H1 (cell line): ENCODE results near the gene TMEM252. TPM values are rescaled to one million over a fixed set of nuclear protein-coding genes. Genes with fewer than 3 reads are reported as not detected.

Source experiments
- CTCF ChIA-PET: fragments of 300-600 bp; sonication (Branson Sonifier 250); formaldehyde crosslinking; loops from one replicate; lab custom pipeline; 2021; ENCODE audit not compliant: partially characterized antibody; lab: Charles Lee
- POLR2A ChIA-PET: fragments of 300-600 bp; sonication (Branson Sonifier 250); formaldehyde crosslinking; loops from one replicate; lab custom pipeline; 2021; ENCODE audit warnings: inconsistent platforms; ENCODE audit not compliant: partially characterized antibody; lab: Charles Lee
- DNase-seq, 2 experiments: peaks; one replicate each; pipeline versions ENCODE4 v3.0.0 to v3.0.0-alpha.2; 2010 to 2022; ENCODE audit warnings: low spot score in 2 of 2, low read depth in 1 of 2, mixed read lengths in 1 of 2
- FAIRE-seq: peaks from 2 replicates; lab custom pipeline; 2011; peaks lifted over from hg19 to GRCh38; lab: Jason Lieb, UNC
- H2AFZ ChIP-seq: 2 replicates; pipeline ENCODE4 v1.8.1; 2012; ENCODE audit warnings: low read length, inconsistent platforms
- H2AK5ac ChIP-seq: 2 replicates; pipeline ENCODE4 v1.6.1; 2013; ENCODE audit warnings: low read depth, low read length
- H2BK120ac ChIP-seq: replicated peaks from 2 replicates; pipeline ENCODE3; 2013; ENCODE audit warnings: low read depth, low read length, inconsistent platforms
- H2BK12ac ChIP-seq: 2 replicates; pipeline ENCODE4 v1.6.1; 2013; ENCODE audit warnings: low read depth, low read length
- H2BK15ac ChIP-seq: 2 replicates; pipeline ENCODE4 v1.6.1; 2013; ENCODE audit warnings: low read length
- H2BK20ac ChIP-seq: 2 replicates; pipeline ENCODE4 v1.6.1; 2013; ENCODE audit warnings: low read length
- H2BK5ac ChIP-seq: 2 replicates; pipeline ENCODE4 v1.6.1; 2013; ENCODE audit warnings: low read depth, low read length
- H3K14ac ChIP-seq: 2 replicates; pipeline ENCODE4 v1.6.1; 2013; ENCODE audit warnings: inconsistent platforms; ENCODE audit not compliant: insufficient read length
- H3K18ac ChIP-seq: 2 replicates; pipeline ENCODE4 v1.6.1; 2013; ENCODE audit warnings: low read length; ENCODE audit errors: extremely low read depth
- H3K23ac ChIP-seq: 2 replicates; pipeline ENCODE4 v1.6.1; 2013; ENCODE audit warnings: inconsistent platforms; ENCODE audit not compliant: insufficient read length
- H3K23me2 ChIP-seq: 2 replicates; pipeline ENCODE4 v1.6.1; 2013; ENCODE audit warnings: low read depth, low read length
- H3K27ac ChIP-seq: 2 replicates; pipeline ENCODE4 v1.6.1; 2011; ENCODE audit warnings: low read depth, low read length, inconsistent platforms
- H3K27me3 ChIP-seq, 4 experiments: replicated peaks in 1 of 4; 1 replicate in 1 of 4; 2 replicates in 3 of 4; pipeline versions ENCODE4 v1.6.1 to v1.8.1; 2011 to 2013; ENCODE audit warnings: low read length in 3 of 4, mild to moderate bottlenecking in 3 of 4, inconsistent platforms in 2 of 4, mixed read lengths in 2 of 4, moderate library complexity in 1 of 4; ENCODE audit not compliant: control insufficient read depth in 3 of 4, insufficient read depth in 3 of 4; ENCODE audit errors: extremely low read depth in 1 of 4
- H3K36me3 ChIP-seq, 4 experiments: 2 replicates each; pipeline versions ENCODE4 v1.6.1 to v1.8.1; 2011 to 2013; ENCODE audit warnings: mild to moderate bottlenecking in 4 of 4, low read length in 3 of 4, moderate library complexity in 2 of 4, control low read depth in 1 of 4, inconsistent platforms in 1 of 4; ENCODE audit not compliant: insufficient read depth in 4 of 4, control insufficient read depth in 2 of 4
- H3K4ac ChIP-seq: replicated peaks from 2 replicates; pipeline ENCODE3; 2013; ENCODE audit warnings: low read length, low read depth, mixed read lengths, inconsistent platforms; ENCODE audit not compliant: insufficient read length
- H3K4me1 ChIP-seq, 4 experiments: replicated peaks in 1 of 4; 1 replicate in 1 of 4; 2 replicates in 3 of 4; pipeline versions ENCODE4 v1.6.1 to v1.8.1; 2011 to 2013; ENCODE audit warnings: low read length in 3 of 4, inconsistent platforms in 2 of 4, mixed read lengths in 1 of 4; ENCODE audit not compliant: insufficient read depth in 4 of 4, control insufficient read depth in 3 of 4
- H3K4me2 ChIP-seq, 2 experiments: 2 replicates each; pipeline versions ENCODE4 v1.6.1 to v1.8.1; 2011 to 2013; ENCODE audit warnings: low read depth in 2 of 2, low read length in 2 of 2, control low read depth in 1 of 2, inconsistent platforms in 1 of 2, mild to moderate bottlenecking in 1 of 2; ENCODE audit not compliant: insufficient read depth in 1 of 2
- H3K4me3 ChIP-seq, 4 experiments: fragments of 200-600, 300-600 bp in 1 of 4; sonication (generic), shearing (Covaris generic), sonication (Bioruptor Twin) in 1 of 4; 2 replicates each; pipeline versions ENCODE4 v1.5.1 to v1.8.1; 2011 to 2016; ENCODE audit warnings: low read length in 4 of 4, low read depth in 3 of 4, control low read depth in 2 of 4, inconsistent platforms in 2 of 4, mild to moderate bottlenecking in 2 of 4, mixed read lengths in 1 of 4, moderate library complexity in 1 of 4; ENCODE audit not compliant: insufficient read depth in 2 of 4; ENCODE audit errors: extremely low read depth in 1 of 4
- H3K56ac ChIP-seq: replicated peaks from 2 replicates; pipeline ENCODE3; 2013; ENCODE audit warnings: low read depth, mild to moderate bottlenecking, mixed read lengths, low read length, inconsistent platforms; ENCODE audit not compliant: insufficient read length
- H3K79me1 ChIP-seq: 2 replicates; pipeline ENCODE4 v1.6.1; 2013; ENCODE audit warnings: low read depth, low read length, control low read depth
- H3K79me2 ChIP-seq, 2 experiments: 2 replicates each; pipeline versions ENCODE4 v1.6.1 to v1.8.1; 2012 to 2013; ENCODE audit warnings: low read length in 2 of 2, mild to moderate bottlenecking in 2 of 2, inconsistent platforms in 1 of 2; ENCODE audit not compliant: insufficient read depth in 2 of 2, control insufficient read depth in 1 of 2
- H3K9ac ChIP-seq, 4 experiments: replicated peaks in 1 of 4; 1 replicate in 1 of 4; 2 replicates in 3 of 4; pipeline versions ENCODE4 v1.6.1 to v1.8.1; 2011 to 2013; ENCODE audit warnings: low read depth in 3 of 4, low read length in 3 of 4, control low read depth in 2 of 4, mild to moderate bottlenecking in 2 of 4, moderate library complexity in 2 of 4, inconsistent platforms in 1 of 4; ENCODE audit errors: extremely low read depth in 1 of 4
- H3K9me3 ChIP-seq, 2 experiments: 2 replicates each; pipeline versions ENCODE4 v1.6.1 to v1.8.1; 2012 to 2013; ENCODE audit warnings: mild to moderate bottlenecking in 2 of 2, moderate library complexity in 2 of 2, control low read depth in 1 of 2, inconsistent platforms in 1 of 2, low read depth in 1 of 2, low read length in 1 of 2, mixed read lengths in 1 of 2; ENCODE audit not compliant: insufficient read depth in 2 of 2
- H4K20me1 ChIP-seq, 2 experiments: replicated peaks in 1 of 2; 2 replicates each; pipeline versions ENCODE3 to v1.8.1; 2011 to 2013; ENCODE audit warnings: inconsistent platforms in 2 of 2, low read length in 2 of 2, mild to moderate bottlenecking in 1 of 2; ENCODE audit not compliant: insufficient read depth in 2 of 2, control insufficient read depth in 1 of 2
- H4K5ac ChIP-seq: 2 replicates; pipeline ENCODE4 v1.6.1; 2013; ENCODE audit warnings: low read length, low read depth, mixed read lengths, inconsistent platforms; ENCODE audit not compliant: insufficient read length
- H4K8ac ChIP-seq: 2 replicates; pipeline ENCODE4 v1.8.0; 2013; ENCODE audit warnings: mild to moderate bottlenecking, moderate library complexity, low read length, inconsistent platforms; ENCODE audit not compliant: insufficient read depth; ENCODE audit errors: extremely low read depth
- H4K91ac ChIP-seq: replicated peaks from 2 replicates; pipeline ENCODE3; 2013; ENCODE audit warnings: low read length, mixed read lengths, inconsistent platforms; ENCODE audit not compliant: insufficient read length
- EGR1 ChIP-seq: IDR thresholded peaks from 2 replicates; pipeline ENCODE4 v1.6.1; 2011; ENCODE audit warnings: low read depth, low read length, borderline replicate concordance
- EZH2 ChIP-seq: fragments of 200-600 bp; sonication (generic); IDR thresholded peaks from 2 replicates; pipeline ENCODE4 v1.7.1; 2012; ENCODE audit warnings: low read depth, mild to moderate bottlenecking, moderate library complexity, low read length, inconsistent platforms; ENCODE audit not compliant: severe bottlenecking
- KDM5A ChIP-seq: fragments of 200-600 bp; IDR thresholded peaks from 2 replicates; pipeline ENCODE4 v1.7.1; 2012; ENCODE audit warnings: mild to moderate bottlenecking, low read length, inconsistent platforms, mixed read lengths
- SAP30 ChIP-seq: fragments of 300-600 bp; sonication (generic); IDR thresholded peaks from 2 replicates; pipeline ENCODE4 v1.7.1; 2012; ENCODE audit warnings: low read length, moderate library complexity, mild to moderate bottlenecking, inconsistent platforms; ENCODE audit not compliant: insufficient read depth, insufficient replicate concordance
- WGBS, 2 experiments: shearing (Covaris generic) in 1 of 2; methylation state at CpG; one replicate each; pipeline versions ENCODE4 v1.1.6 to v1.1.7; 2013 to 2015; ENCODE audit warnings: low lambda C conversion rate in 2 of 2, mixed read lengths in 2 of 2, inconsistent platforms in 1 of 2, low coverage in 1 of 2, missing lambda C conversion rate in 1 of 2; ENCODE audit not compliant: insufficient replicate concordance in 2 of 2, insufficient coverage in 1 of 2, insufficient read length in 1 of 2; ENCODE audit errors: extremely low coverage in 1 of 2, missing lambda C conversion rate in 1 of 2; 5-methylcytosine and 5-hydroxymethylcytosine counted together
- polyA plus RNA-seq, 7 experiments: library from polyadenylated mRNA; depleted of rRNA in 3 of 7; stranded (reverse) in 5 of 7; unstranded in 2 of 7; fragments of >200 nt in 5 of 7; fragments of 200-250 nt in 2 of 7; gene quantifications; 1 replicate in 5 of 7; 2 replicates in 1 of 7; 4 replicates in 1 of 7; pipeline versions ENCODE4 v1.2.1 to v1.2.3, GENCODE V29; 2011 to 2013; ENCODE audit warnings: missing spikeins in 2 of 7, mixed read lengths in 2 of 7
- total RNA-seq: library from RNA; stranded (reverse); fragmentation: NEBNext Ultra II Directional; extraction: Animal tissue kit (Norgen Biotek cat#: 25700); gene quantifications from 2 replicates; pipeline ENCODE4 v1.2.1, GENCODE V29; 2021

TMEM252 gene
- total and polyA plus RNA-seq, 2 of the 8 experiments (the other 6 are each of a cell fraction or from before 2014, with no cell fraction given): not detected

DNA sequence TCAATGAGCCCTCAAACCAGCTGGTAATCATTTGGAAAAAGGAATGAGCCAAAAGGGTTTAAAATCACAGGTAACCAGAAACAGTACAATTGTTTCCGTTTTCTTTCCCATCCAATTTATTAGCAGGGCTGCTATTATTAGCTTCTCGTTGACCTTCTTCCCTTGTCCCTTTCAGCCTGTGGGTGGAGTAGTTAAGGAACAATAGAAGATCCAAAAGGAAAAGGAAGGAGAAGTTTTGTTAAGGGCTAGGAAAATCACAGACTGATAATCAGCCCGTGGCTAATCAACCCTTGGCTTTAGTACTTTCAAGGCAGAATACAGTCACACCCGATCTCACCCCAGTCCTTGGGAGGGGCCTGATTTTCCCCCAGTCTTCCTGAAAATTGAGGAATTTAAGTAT, 38.4 kb downstream of the TMEM252 start:
- Histone ChIP-seq H3K4me3 (no peak overlapping the region), H4K8ac (no peak overlapping the region), H3K23me2 (no peaks in the 10 kb centered on the region), H3K36me3 (no peaks in the 10 kb centered on the region), H3K9me3 (no peaks in the 10 kb centered on the region), H3K23ac (no peak overlapping the region), H3K79me1 (no peaks in the 10 kb centered on the region), H3K18ac (no peak overlapping the region), H2BK12ac (no peak overlapping the region), H3K79me2 (no peaks in the 10 kb centered on the region), H2BK5ac (no peak overlapping the region), H3K27ac (no peak overlapping the region), H2AFZ (no peak overlapping the region), H3K4ac (no peak overlapping the region), H2AK5ac (no peak overlapping the region), H4K20me1 (no peaks in the 10 kb centered on the region), H3K4me1 (no peaks in the 10 kb centered on the region), H4K91ac (no peak overlapping the region), H3K27me3 (peaks cover 11 to 47% (median 38%) of the 10 kb centered on the region in 4 experiments), H2BK20ac (no peak overlapping the region), H3K9ac (no peak overlapping the region), H3K14ac (no peak overlapping the region), H2BK120ac (no peak overlapping the region), H2BK15ac (no peak overlapping the region), H4K5ac (no peak overlapping the region), H3K56ac (no peak overlapping the region), H3K4me2 (no peak overlapping the region)
- FAIRE-seq (no peak), DNase-seq (no peak)
- 76% methylated on average over 4 of the region's 4 CpGs; no CpG with 5 or more reads in 1 of the 2 experiments for WGBS, 2 experiments
- no peak for TF ChIP-seq KDM5A
- no peak for TF ChIP-seq EZH2
- no peak for TF ChIP-seq SAP30
- TF ChIP-seq EGR1: no peak
- CTCF ChIA-PET: no interaction called here
- POLR2A ChIA-PET: no interaction called here
